ENCODE measurements around the gene POU2AF2. TPM values are rescaled to one million over a fixed set of nuclear protein-coding genes. Genes with fewer than 3 reads are reported as not detected.

The POU2AF2 gene
- total RNA-seq, 1 donor from 2014 or later, result not detected

DNA sequence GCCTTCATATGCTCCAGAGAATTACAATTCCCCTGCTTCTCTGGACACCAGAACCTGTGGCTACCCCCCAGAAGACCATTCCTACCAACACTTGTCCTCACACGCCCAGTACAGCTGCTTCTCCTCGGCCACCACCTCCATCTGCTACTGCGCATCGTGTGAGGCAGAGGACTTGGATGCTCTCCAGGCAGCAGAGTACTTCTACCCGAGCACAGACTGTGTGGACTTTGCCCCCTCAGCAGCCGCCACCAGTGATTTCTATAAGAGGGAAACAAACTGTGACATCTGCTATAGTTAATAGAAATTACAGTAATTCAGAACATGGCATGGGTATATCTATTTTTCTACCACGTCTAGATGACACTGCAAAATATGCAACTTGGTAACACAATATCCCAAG, 62.6 kb downstream of the POU2AF2 start:
- Mint-ChIP-seq H3K9me3 (ENCODE audit: low read depth) (no peaks in the 10 kb centered on the region), H3K36me3 (ENCODE audit: insufficient read depth) (no peaks in the 10 kb centered on the region), H3K27ac (no peak overlapping the region), H3K4me3 (ENCODE audit: low read depth) (no peak overlapping the region), H3K4me1 (ENCODE audit: low read depth) (peaks cover 23% of the 10 kb centered on the region), H3K27me3 (peaks cover 38% of the 10 kb centered on the region)
- TF ChIP-seq, protein P1, sequence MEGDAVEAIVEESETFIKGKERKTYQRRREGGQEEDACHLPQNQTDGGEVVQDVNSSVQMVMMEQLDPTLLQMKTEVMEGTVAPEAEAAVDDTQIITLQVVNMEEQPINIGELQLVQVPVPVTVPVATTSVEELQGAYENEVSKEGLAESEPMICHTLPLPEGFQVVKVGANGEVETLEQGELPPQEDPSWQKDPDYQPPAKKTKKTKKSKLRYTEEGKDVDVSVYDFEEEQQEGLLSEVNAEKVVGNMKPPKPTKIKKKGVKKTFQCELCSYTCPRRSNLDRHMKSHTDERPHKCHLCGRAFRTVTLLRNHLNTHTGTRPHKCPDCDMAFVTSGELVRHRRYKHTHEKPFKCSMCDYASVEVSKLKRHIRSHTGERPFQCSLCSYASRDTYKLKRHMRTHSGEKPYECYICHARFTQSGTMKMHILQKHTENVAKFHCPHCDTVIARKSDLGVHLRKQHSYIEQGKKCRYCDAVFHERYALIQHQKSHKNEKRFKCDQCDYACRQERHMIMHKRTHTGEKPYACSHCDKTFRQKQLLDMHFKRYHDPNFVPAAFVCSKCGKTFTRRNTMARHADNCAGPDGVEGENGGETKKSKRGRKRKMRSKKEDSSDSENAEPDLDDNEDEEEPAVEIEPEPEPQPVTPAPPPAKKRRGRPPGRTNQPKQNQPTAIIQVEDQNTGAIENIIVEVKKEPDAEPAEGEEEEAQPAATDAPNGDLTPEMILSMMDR (IDR thresholded peaks at IDR 0.05; ENCODE audit: unreplicated experiment), result no peak
- DNase-seq (ENCODE audit: low spot score, unreplicated experiment), result no peak

DNA sequence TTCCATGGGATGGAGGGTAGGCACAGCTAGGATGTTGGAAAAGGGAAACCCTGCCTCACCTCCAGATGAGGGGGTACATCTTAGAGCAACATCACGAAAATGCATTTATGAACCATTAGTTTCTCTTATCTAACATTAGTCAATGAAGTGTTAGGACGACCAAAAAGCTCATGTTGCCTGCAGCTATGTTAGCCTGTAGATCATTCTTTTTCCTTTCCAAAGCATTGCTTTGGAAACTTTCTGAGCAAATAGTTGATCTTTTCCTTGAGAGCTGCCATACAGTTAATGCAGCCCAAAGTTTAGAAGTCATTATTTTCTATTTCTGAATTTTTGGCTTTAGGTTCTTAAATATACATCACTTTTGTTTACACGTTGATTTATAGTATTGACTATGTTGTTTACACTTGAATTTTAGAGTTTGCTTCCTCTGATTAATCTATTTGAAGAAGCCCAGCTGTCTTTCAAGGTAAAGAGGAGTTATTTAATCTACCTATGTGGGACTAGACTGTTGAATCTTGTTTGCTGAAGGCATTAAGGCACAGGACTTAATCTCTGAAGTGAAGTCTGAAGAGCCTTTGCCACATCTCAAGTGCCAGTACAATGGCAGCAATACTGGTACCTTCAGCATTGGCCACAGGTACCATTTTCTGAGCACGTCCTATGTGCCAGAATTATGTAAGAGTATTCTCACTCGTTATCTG, 63.8 kb downstream of the POU2AF2 start:
- H3K27ac Mint-ChIP-seq, result no peak overlapping the region
- peaks cover 18% of the 10 kb centered on the region for H3K4me1 Mint-ChIP-seq (ENCODE audit: low read depth)
- no peaks in the 10 kb centered on the region for H3K36me3 Mint-ChIP-seq (ENCODE audit: insufficient read depth)
- H3K4me3 Mint-ChIP-seq (ENCODE audit: low read depth), result no peak overlapping the region
- H3K27me3 Mint-ChIP-seq, result peaks cover 38% of the 10 kb centered on the region
- TF ChIP-seq, protein P1 (IDR thresholded peaks at IDR 0.05; ENCODE audit: unreplicated experiment), result no peak
- peaks cover 2% of the 10 kb centered on the region for H3K9me3 Mint-ChIP-seq (ENCODE audit: low read depth)
- DNase-seq (ENCODE audit: low spot score, unreplicated experiment), result no peak

DNA sequence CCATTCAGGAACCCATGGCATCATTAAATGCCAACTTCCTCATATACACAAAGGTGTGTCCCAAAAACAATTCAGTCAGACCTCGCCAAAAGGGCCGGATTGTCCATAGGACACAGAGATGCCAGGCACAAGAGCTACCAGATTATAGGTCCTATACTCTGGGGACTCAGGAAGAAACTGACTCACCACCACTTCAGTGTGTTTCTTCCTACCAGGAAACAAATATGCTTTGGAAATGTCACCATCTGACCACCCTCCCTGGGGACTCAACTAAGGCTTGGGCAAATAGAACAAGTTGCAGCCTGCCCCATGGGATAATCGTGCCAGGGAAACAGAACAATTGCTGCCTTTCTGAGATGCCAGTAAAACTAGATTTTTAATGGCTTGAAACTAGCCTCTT, 64.6 kb downstream of the POU2AF2 start:
- Mint-ChIP-seq H3K4me3 (ENCODE audit: low read depth) (no peak overlapping the region), H3K36me3 (ENCODE audit: insufficient read depth) (no peaks in the 10 kb centered on the region), H3K27me3 (peaks cover 34% of the 10 kb centered on the region), H3K4me1 (ENCODE audit: low read depth) (peaks cover 17% of the 10 kb centered on the region), H3K9me3 (ENCODE audit: low read depth) (peaks cover 7% of the 10 kb centered on the region), H3K27ac (no peak overlapping the region)
- no peak for DNase-seq (ENCODE audit: low spot score, unreplicated experiment)
- TF ChIP-seq, protein P1 (IDR thresholded peaks at IDR 0.05; ENCODE audit: unreplicated experiment), result no peak

DNA sequence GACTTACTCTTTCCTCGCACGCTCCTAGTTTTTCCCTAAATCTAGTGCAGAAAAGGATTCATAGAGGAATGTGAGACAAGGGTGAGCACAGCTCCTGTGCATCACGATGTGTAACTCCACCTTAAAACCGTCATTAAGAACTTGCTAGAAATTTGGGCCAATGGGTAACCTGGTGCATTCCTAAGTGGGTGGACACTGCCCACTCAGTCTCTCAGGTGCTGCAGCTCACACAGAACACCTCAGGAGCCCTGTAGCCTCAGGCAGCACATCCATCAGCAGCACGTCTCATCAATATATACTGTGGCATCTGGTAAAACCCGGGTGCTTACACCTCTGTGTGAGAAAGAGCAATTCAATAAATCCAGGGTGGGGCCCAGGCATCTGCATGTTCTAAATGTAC, 65.2 kb downstream of the POU2AF2 start:
- H3K27ac Mint-ChIP-seq, result no peak overlapping the region
- TF ChIP-seq, protein P1 (IDR thresholded peaks at IDR 0.05; ENCODE audit: unreplicated experiment), result no peak
- peaks cover 7% of the 10 kb centered on the region for H3K9me3 Mint-ChIP-seq (ENCODE audit: low read depth)
- no peak for DNase-seq (ENCODE audit: low spot score, unreplicated experiment)
- H3K4me1 Mint-ChIP-seq (ENCODE audit: low read depth), result peaks cover 17% of the 10 kb centered on the region
- no peaks in the 10 kb centered on the region for H3K36me3 Mint-ChIP-seq (ENCODE audit: insufficient read depth)
- no peak overlapping the region for H3K4me3 Mint-ChIP-seq (ENCODE audit: low read depth)
- H3K27me3 Mint-ChIP-seq, result peaks cover 30% of the 10 kb centered on the region

DNA sequence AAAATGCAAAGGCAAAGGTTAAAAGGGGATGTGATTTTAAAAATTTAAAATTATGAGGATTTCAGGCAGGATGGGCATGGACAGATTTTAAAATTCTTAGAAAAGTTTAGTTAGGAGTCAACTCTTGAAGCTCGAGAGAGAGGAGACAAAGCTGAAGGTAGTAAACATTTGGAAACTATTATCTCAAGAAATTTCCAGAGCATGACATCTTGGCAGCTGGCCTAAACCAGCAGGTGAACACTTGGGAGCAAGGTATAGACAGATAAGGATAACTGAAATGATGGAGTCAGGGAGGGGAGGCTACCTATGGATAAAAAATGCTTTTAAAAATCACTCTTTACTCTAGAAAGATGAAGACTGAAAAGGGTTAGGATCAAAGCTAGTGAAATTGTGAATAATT, 66.6 kb downstream of the POU2AF2 start:
- Mint-ChIP-seq H3K9me3 (ENCODE audit: low read depth) (peaks cover 17% of the 10 kb centered on the region), H3K27ac (no peak overlapping the region), H3K4me3 (ENCODE audit: low read depth) (no peak overlapping the region), H3K27me3 (peaks cover 17% of the 10 kb centered on the region), H3K36me3 (ENCODE audit: insufficient read depth) (no peaks in the 10 kb centered on the region), H3K4me1 (ENCODE audit: low read depth) (peaks cover 17% of the 10 kb centered on the region)
- TF ChIP-seq, protein P1 (IDR thresholded peaks at IDR 0.05; ENCODE audit: unreplicated experiment), result no peak
- DNase-seq (ENCODE audit: low spot score, unreplicated experiment), result no peak
